GM19328 (cell line): ENCODE results near the gene KIAA1958.

Experiments
- ATAC-seq: cut with Tn5 transposase; IDR thresholded peaks from one replicate; pipeline ENCODE4 v1.9.1; 2021; ENCODE audit warnings: mild to moderate bottlenecking, moderate library complexity; ENCODE audit not compliant: unreplicated experiment

KIAA1958 gene

GRCh38 chr9:112703304-112703703 is 216.7 kb downstream of the KIAA1958 start:
- ATAC-seq, result no peak

- ATAC-seq, result no peak
Observed at GRCh38 chr9:112705768-112706427, 219.3 kb downstream of the KIAA1958 start.

DNA sequence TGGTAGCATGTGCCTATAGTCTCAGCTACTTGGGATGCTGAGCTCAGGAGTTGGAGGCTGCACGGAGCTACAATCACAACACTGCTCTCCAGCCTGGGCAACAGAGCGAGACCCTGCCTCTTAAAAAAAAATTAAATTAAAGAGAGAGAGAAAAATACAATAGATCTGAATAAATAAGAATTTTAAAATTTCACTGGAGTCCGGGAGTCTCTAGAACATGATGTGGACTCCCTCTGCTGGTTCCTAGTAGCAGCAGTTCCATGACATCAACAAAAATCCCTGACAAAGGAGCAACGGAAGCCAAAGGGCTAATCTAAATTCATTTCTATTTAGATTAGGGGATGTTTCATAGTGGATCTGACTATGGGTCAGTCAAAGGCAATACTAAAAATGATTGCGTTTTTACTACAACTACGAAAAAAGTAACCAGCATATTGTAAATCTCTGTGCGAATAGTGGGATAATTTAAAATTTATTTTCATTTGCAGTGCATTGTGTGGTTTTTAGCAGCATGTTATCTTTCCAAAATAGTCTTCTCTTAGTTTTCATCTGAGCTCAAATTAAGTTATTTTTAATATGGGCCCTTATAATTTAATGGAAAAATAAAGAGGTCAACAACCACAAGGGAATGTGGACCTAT is 224.5 kb downstream of the KIAA1958 start:
- ATAC-seq, result no peak

GRCh38 chr9:112712678-112713077 is 226.1 kb downstream of the KIAA1958 start:
- ATAC-seq, result no peak

GRCh38 chr9:112717661-112718331 is 231.2 kb downstream of the KIAA1958 start, which contains the start of gene INIP:
INIP (minus strand) TSS chr9:112718117; CDS start chr9:112716485, 1,632 bp downstream.
- peak; percentile 94 for ATAC-seq
